HG03108 (cell line): Measurements from ENCODE around the gene ZC3H7B.
"Not testable (repeated sequence)": the region's sequence is repeated elsewhere in the genome, so short reads cannot be mapped to it uniquely, and the experiment has no call there.

ENCODE experiments used
- ATAC-seq: cut with Tn5 transposase; IDR thresholded peaks from one replicate; pipeline ENCODE4 v1.9.1; 2021; ENCODE audit warnings: moderate library complexity; ENCODE audit not compliant: unreplicated experiment

ZC3H7B gene

GRCh38 chr22:41377846-41378245 lies 76.5 kb downstream of the ZC3H7B start:
- no peak for ATAC-seq

- ATAC-seq = peak; percentile 6
Observed at GRCh38 chr22:41380993-41381328, 79.6 kb downstream of the ZC3H7B start.

GRCh38 chr22:41381329-41382097 lies 80.2 kb downstream of the ZC3H7B start, which contains the start of gene TEF:
Gene TEF, plus strand, starts transcription at chr22:41381942. Its CDS starts 103 bp downstream, at chr22:41382045.
- peak; percentile 77 for ATAC-seq

GRCh38 chr22:41382098-41382578 lies 80.8 kb downstream of the ZC3H7B start:
- peak; percentile 21 for ATAC-seq

GRCh38 chr22:41382610-41383009 lies 81.3 kb downstream of the ZC3H7B start:
- no peak for ATAC-seq

- no peak for ATAC-seq
Observed at GRCh38 chr22:41383085-41383484, 81.8 kb downstream of the ZC3H7B start.

GRCh38 chr22:41384128-41384527 lies 82.8 kb downstream of the ZC3H7B start:
- no peak for ATAC-seq

GRCh38 chr22:41387341-41387740 lies 86.0 kb downstream of the ZC3H7B start:
- no peak for ATAC-seq

- no peak for ATAC-seq
Observed at GRCh38 chr22:41394012-41394356, 92.7 kb downstream of the ZC3H7B start.

- no peak for ATAC-seq
Observed at GRCh38 chr22:41395531-41396240, 94.4 kb downstream of the ZC3H7B start.

GRCh38 chr22:41397143-41397811 lies 96.0 kb downstream of the ZC3H7B start:
- no peak for ATAC-seq

GRCh38 chr22:41398921-41399320 lies 97.6 kb downstream of the ZC3H7B start:
- ATAC-seq = no peak

- no peak for ATAC-seq
Observed at GRCh38 chr22:41401781-41402648, 100.7 kb downstream of the ZC3H7B start.

GRCh38 chr22:41402851-41403250 lies 101.5 kb downstream of the ZC3H7B start:
- not testable (repeated sequence) for ATAC-seq

- peak; percentile 67 for ATAC-seq
Observed at GRCh38 chr22:41403532-41404318, 102.4 kb downstream of the ZC3H7B start.

- ATAC-seq = no peak
Observed at GRCh38 chr22:41405588-41405987, 104.3 kb downstream of the ZC3H7B start.

- ATAC-seq = no peak
Observed at GRCh38 chr22:41406410-41406809, 105.1 kb downstream of the ZC3H7B start.

GRCh38 chr22:41407433-41407832 lies 106.1 kb downstream of the ZC3H7B start:
- ATAC-seq = no peak

GRCh38 chr22:41408665-41409064 lies 107.3 kb downstream of the ZC3H7B start:
- ATAC-seq = no peak
